Nephron (organoid): ENCODE measurements around the gene TACC2.

Experiments
- H3K27ac Mint-ChIP-seq, 3 experiments: 2 replicates each; pipeline ENCODE4 v1.8.0; 2020; ENCODE audit warnings: mixed read lengths in 3 of 3, mild to moderate bottlenecking in 2 of 3, moderate library complexity in 1 of 3
- H3K27me3 Mint-ChIP-seq: 2 replicates; pipeline ENCODE4 v1.8.0; 2021; ENCODE audit warnings: low read depth, mild to moderate bottlenecking, moderate library complexity, mixed read lengths
- H3K36me3 Mint-ChIP-seq: 2 replicates; pipeline ENCODE4 v1.8.0; 2020; ENCODE audit warnings: low read depth, mixed read lengths
- H3K4me1 Mint-ChIP-seq: 2 replicates; pipeline ENCODE4 v1.8.0; 2020; ENCODE audit warnings: mixed read lengths
- H3K4me3 Mint-ChIP-seq, 3 experiments: 2 replicates each; pipeline ENCODE4 v1.8.0; 2020; ENCODE audit warnings: mild to moderate bottlenecking in 3 of 3, mixed read lengths in 3 of 3, moderate library complexity in 2 of 3
- H3K9me3 Mint-ChIP-seq: 2 replicates; pipeline ENCODE4 v1.8.0; 2020; ENCODE audit warnings: mixed read lengths
- TF ChIP-seq, protein P1 (sequence below), 3 experiments: fragments of 200-600 bp; sonication (generic); IDR thresholded peaks; one replicate each; pipeline ENCODE4 v1.5.0; 2021; ENCODE audit warnings: antibody characterized with exemption in 3 of 3; ENCODE audit not compliant: unreplicated experiment in 3 of 3

TACC2 gene

GRCh38 chr10:122298206-122298597 is 309.2 kb downstream of the TACC2 start:
- peaks cover 9% of the 10 kb centered on the region for H3K4me1 Mint-ChIP-seq
- no peaks in the 10 kb centered on the region for H3K36me3 Mint-ChIP-seq
- H3K9me3 Mint-ChIP-seq = no peaks in the 10 kb centered on the region

GRCh38 chr10:122298598-122299301 is 309.8 kb downstream of the TACC2 start:
- Mint-ChIP-seq H3K4me1 (peaks cover 4% of the 10 kb centered on the region), H3K27me3 (peaks cover 6% of the 10 kb centered on the region), H3K36me3 (no peaks in the 10 kb centered on the region), H3K4me3 (peak overlapping the region in 1 of 3 experiments; percentile 60), H3K9me3 (no peaks in the 10 kb centered on the region), H3K27ac (peak overlapping the region in 2 of 3 experiments; percentile 18 to 62)
- TF ChIP-seq, protein P1, sequence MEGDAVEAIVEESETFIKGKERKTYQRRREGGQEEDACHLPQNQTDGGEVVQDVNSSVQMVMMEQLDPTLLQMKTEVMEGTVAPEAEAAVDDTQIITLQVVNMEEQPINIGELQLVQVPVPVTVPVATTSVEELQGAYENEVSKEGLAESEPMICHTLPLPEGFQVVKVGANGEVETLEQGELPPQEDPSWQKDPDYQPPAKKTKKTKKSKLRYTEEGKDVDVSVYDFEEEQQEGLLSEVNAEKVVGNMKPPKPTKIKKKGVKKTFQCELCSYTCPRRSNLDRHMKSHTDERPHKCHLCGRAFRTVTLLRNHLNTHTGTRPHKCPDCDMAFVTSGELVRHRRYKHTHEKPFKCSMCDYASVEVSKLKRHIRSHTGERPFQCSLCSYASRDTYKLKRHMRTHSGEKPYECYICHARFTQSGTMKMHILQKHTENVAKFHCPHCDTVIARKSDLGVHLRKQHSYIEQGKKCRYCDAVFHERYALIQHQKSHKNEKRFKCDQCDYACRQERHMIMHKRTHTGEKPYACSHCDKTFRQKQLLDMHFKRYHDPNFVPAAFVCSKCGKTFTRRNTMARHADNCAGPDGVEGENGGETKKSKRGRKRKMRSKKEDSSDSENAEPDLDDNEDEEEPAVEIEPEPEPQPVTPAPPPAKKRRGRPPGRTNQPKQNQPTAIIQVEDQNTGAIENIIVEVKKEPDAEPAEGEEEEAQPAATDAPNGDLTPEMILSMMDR (IDR thresholded peaks at IDR 0.05; ENCODE audit: unreplicated experiment in 3 of 3) = peak; percentile 94 to 96 (median 96)

More at GRCh38 chr10:122298206-122298597, 309.2 kb downstream of the TACC2 start:
- H3K27ac Mint-ChIP-seq = peak overlapping the region in 1 of 3 experiments; percentile 62
- H3K4me3 Mint-ChIP-seq = no peak overlapping the region
- H3K27me3 Mint-ChIP-seq = peaks cover 6% of the 10 kb centered on the region
- TF ChIP-seq, protein P1 (IDR thresholded peaks at IDR 0.05; ENCODE audit: unreplicated experiment in 3 of 3) = no peak

GRCh38 chr10:122299423-122300075 is 310.6 kb downstream of the TACC2 start:
- no peak overlapping the region for H3K4me3 Mint-ChIP-seq
- TF ChIP-seq, protein P1 (IDR thresholded peaks at IDR 0.05; ENCODE audit: unreplicated experiment in 3 of 3) = no peak
- no peaks in the 10 kb centered on the region for H3K36me3 Mint-ChIP-seq
- no peak overlapping the region for H3K27ac Mint-ChIP-seq
- H3K27me3 Mint-ChIP-seq = peaks cover 6% of the 10 kb centered on the region
- peaks cover 4% of the 10 kb centered on the region for H3K4me1 Mint-ChIP-seq
- H3K9me3 Mint-ChIP-seq = no peaks in the 10 kb centered on the region

DNA sequence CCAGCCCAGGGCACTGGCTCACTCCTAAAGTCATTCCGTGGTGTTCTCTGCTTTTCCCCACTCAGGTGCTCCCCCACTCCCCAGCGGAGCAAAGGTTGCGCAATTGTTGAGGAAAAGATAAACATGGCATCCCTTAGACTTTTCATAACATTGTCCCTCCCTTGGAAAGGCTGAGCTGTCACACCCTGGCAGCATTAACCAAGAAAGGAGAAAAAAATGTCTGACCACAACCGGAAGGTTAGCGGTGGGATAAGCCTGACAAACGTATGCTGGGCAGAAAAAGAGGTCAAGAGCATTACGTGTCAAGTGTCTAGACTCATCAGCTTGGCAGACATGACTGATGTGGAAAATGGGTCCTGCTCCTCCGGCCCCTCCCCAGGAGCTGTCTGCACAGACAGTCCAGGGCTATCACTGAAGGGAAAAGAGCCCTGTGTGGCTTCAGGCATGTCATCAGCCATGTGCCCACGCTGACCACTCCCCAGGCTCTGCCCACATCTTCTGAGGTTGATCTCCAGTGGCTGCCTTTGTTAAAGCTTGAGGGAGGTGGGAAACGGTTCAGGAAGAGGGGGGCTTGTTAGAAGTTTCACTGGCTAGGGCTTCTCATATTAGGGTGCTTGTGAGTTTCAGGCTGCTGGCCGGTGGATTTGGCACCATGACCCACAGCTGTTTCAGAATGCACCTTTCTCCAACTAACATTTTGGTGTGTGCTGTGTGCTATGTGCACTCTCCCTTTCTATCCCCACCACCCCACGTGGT is 312.3 kb downstream of the TACC2 start:
- H3K27me3 Mint-ChIP-seq = peaks cover 7% of the 10 kb centered on the region
- H3K36me3 Mint-ChIP-seq = no peaks in the 10 kb centered on the region
- H3K27ac Mint-ChIP-seq = no peak overlapping the region
- H3K4me3 Mint-ChIP-seq = no peak overlapping the region
- TF ChIP-seq, protein P1 (IDR thresholded peaks at IDR 0.05; ENCODE audit: unreplicated experiment in 3 of 3) = no peak
- H3K9me3 Mint-ChIP-seq = peaks cover 7% of the 10 kb centered on the region
- H3K4me1 Mint-ChIP-seq = peaks cover 4% of the 10 kb centered on the region

DNA sequence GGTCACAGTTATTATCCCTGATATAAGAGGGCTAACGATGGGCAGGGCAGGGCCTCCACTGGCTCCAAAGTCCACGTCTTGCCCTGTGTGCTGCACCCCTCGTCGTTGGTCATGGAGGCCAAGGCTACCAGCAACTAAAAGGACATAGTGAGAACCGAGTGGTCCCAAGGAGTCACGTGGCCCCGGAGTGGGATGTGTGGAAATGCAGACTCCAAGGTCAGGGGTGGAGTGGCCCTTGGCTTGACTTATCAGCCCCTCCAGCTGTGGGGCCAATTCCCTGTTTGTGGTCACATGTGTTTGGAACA is 312.8 kb downstream of the TACC2 start:
- H3K4me3 Mint-ChIP-seq = no peak overlapping the region
- TF ChIP-seq, protein P1 (IDR thresholded peaks at IDR 0.05; ENCODE audit: unreplicated experiment in 3 of 3) = no peak
- H3K36me3 Mint-ChIP-seq = no peaks in the 10 kb centered on the region
- H3K27ac Mint-ChIP-seq = no peak overlapping the region
- peaks cover 4% of the 10 kb centered on the region for H3K4me1 Mint-ChIP-seq
- H3K9me3 Mint-ChIP-seq = peaks cover 7% of the 10 kb centered on the region
- peaks cover 10% of the 10 kb centered on the region for H3K27me3 Mint-ChIP-seq
